ENCODE results near the gene HESX1.

Gene HESX1

GRCh38 chr3:57199895-57200297 is at the start of gene HESX1:
HESX1 (minus strand) TSS chr3:57199978; CDS start chr3:57199918, 60 bp downstream.
- DNase-seq = no peak

- no peak for DNase-seq
Measured at GRCh38 chr3:57244946-57245345, 45.2 kb upstream of the HESX1 start.

DNA sequence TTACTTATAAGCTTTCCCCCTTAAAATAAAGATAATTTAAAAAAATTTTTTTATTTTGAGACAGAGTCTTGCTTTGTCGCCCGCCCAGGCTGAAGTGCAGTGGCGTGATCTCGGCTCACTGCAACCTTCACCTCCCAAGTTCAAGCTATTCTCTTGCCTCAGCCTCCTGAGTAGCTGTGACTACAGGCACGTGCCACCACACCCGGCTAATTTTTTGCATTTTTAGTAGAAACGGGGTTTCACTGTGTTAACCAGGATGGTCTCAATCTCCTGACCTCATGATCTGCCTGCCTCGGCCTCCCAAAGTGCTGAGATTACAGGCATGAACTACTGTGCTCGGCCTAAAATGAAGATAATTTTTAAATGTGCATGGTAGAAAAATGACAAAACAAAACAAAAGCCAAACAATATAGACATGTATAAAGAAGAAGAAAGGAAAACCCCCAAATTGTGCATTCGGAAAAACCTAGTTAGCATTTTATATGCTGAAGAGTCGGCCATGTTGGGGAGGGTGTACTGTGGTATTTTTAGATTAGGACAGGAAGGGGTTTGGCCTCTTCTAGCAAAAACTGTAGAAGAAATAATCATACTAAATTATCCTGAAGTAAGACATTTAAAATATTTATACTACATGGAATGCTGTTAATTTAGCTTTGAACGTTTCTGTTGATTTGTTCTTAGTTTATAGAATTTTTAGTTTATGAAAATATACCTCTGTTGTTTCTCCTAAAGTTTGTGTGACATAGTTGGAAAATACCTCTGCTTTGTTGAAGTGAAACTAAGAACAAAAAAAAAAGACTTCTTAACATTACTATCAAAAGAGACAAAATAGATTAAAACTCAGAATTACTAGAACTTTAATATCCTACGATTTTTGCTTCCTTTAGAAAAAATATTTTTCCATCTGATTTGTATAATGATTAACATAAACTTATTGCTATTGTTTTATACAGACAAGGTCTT is 35.1 kb upstream of the HESX1 start:
- no peak for DNase-seq

GRCh38 chr3:57233799-57234198 is 34.0 kb upstream of the HESX1 start:
- no peak for DNase-seq

DNA sequence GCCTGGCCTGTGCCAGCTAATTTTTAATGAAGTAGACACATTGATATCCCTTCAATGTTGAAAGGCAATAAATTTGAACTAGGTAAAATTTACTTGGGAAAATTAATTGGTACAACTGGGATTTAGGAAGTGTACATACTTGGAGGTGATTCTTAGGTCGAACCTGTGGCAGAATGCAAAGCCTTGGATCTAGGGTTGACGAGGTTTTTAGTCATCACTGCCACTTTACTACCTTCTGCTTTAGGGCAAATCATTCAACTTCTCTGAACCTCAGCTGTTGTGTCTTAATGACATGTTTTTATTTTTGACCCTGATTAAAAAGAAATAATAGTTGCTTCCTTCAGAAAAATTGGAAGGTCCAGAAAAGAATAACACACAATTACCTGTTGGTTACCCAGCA is 30.2 kb upstream of the HESX1 start:
- no peak for DNase-seq

- no peak for DNase-seq
Measured at GRCh38 chr3:57227930-57228751, 28.4 kb upstream of the HESX1 start.

DNA sequence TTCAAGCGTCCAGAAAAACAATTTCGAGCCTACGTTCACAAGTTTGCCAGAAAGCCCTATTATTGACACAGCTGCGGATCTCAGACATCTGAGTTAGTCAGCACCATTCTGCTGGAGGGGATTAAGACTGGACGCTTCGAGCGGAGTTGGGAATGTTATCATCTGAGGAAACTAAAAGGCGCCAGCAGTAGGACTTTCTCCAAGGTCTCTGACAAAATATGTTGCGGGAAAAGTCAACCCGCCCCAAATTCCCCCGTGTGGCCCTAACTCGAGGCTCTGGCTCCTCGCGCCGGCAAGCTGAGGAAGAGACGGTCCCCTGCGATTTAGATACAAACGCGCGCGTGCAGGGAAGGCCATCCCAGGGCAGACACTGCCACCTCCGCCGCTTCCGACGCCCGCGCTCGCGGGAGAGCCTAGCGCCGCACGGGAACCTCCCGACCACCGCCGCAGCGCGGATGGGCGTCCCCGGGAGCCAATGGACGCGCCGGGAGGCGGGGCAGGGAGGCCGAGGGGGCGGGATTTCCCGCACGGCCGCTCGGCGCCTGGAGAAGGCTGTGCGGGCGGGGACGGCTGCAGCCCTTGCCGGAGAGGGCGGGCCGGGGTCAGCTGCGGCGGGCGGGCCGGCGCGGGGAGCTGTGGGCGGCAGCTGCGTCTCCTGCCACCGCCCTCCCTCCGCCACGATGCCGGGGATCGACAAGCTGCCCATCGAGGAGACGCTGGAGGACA is 27.6 kb upstream of the HESX1 start, which contains the start of gene APPL1:
TSS of gene APPL1 (plus strand) at position 526 of the 726 bp plus-strand sequence. CDS start at position 681, 155 bp downstream.
- DNase-seq = peak; percentile 58

- no peak for DNase-seq
Measured at GRCh38 chr3:57226176-57226575, 26.4 kb upstream of the HESX1 start.

DNA sequence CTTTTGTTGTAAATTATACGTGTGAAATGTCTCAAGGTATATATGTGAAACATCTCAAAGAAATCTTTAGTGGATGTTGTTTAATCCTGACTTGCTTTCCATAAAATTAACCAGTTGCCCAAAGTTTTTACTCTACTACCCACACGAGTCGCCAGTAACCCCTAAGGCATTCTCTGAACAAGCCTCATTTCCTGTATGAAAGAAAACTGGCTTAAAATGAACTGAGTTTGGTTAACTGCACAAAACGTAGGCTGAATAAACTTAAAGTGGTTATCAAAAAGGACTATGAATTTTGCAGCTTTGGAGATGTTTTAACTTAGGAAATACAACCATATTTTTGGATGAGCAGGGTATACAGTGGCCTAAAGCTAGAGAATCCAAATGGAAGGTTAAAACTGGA is 25.1 kb upstream of the HESX1 start:
- DNase-seq = no peak

DNA sequence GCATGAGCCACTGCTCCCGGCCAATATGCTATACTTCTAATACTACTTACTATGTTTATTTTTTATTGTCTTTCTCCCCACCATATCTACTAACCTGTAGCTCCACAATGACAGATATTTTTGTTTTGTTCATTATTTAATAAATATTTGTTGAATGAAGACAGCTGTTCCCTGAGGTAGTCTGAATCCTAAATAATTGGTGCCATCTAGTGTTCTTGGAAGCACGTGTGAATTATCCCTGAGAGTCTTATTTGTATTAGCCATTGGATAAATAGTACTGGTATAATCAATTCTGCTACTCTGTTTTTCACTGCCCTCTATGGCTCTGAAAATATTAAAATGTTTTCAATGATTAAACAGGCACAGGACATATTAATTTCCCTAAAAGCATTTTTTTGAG is 22.1 kb upstream of the HESX1 start:
- DNase-seq = no peak

DNA sequence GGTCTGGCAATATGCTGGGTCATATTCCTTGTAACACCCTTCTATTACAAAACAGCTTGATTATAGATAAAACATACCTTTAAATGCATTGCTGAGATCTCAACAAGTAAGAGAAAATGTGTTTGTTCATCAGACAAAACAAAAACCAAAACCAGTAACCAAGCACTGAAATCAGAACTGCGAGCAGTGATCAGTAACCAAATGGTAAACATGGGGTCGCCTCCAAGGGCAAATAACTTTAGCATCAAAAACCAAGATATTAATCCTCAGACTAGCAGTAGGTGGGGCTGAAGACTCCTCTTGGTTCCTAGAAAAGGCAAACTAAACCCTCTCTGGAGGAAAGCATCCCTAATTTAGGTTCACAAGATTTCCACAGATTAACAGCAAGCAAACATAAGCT is 6.6 kb upstream of the HESX1 start:
- no peak for DNase-seq

DNA sequence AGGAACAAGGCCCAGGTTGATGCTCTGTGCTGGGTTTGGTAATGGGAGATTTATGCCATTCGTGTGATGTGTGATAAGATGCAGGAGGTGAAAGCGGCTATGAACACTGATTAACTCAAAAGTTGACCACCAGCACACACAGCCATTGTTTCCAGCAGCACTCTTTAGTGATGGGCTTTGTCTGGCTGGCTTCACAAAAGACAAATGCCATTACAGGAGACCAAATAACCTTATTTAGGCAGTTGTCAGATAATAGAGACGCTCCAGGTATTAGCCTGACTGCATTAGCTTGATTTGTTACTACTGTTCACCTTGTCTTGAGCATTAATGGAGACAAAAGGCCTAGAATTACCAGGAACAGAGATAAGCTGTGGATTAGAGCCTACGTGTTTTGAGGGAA is 5.1 kb downstream of the HESX1 start:
- no peak for DNase-seq

DNA sequence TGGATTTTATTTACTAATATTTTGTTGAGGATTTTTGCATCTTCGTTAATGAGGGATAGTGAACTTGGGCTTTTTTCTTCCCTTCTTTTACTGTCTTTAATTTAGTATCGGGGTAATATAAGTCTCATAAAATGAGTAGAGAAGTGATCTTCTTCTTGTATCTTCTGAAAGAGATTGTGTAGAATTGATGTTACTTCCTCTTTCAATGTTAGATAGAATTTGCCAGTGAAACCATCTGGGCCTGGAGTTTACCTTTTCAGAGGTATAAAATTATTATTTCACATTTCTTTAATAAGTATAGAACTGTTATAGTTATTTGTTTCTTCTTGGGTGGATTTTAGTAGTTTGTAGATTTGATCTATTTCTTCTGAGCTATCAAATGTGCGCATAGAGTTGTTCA is 7.8 kb downstream of the HESX1 start:
- DNase-seq = no peak

GRCh38 chr3:57184526-57184925 is 15.3 kb downstream of the HESX1 start:
- no peak for DNase-seq

GRCh38 chr3:57179580-57180410 is 20.0 kb downstream of the HESX1 start:
- no peak for DNase-seq

- DNase-seq = no peak
Measured at GRCh38 chr3:57176045-57176444, 23.7 kb downstream of the HESX1 start.

- DNase-seq = no peak
Measured at GRCh38 chr3:57173687-57174086, 26.1 kb downstream of the HESX1 start.

DNA sequence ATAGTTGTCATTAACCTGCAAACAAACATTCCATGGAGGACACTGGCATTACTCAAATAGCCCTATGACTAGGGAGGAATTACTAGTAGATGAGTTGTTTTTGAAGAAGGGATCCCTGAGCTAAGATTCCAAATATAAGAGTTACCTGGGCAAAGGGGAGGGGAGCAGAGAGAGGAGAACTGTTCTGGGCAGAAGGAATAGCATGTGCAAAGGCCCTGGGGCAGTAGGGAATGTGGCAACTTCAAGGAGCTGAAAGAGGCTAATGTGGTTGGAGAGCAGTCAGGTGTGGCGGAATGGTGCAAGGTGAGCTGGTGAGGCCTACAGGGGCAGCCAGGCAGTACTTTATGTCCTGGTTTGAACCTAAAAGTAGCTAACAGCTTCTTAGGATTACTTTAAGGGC is 28.8 kb downstream of the HESX1 start:
- DNase-seq = no peak

- no peak for DNase-seq
Measured at GRCh38 chr3:57169872-57170623, 29.7 kb downstream of the HESX1 start.

DNA sequence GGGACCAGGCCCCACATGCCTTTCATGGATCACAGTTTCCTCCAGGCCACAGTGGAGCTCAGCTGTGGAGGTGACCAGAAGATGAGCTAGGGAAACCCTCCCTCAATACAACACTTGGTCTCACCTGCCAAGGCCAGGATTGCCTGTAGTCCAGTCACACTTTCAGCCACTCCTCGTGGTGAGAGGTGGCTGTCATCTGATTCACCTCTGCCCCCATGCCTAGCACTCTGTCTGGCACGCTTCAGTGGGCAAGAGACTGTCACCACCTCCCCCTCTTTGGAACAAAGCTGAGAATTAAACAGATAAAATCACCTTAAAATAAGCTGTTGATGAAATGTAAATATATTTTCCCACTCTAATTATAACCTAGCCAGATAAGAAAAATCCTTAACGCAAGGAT is 30.7 kb downstream of the HESX1 start:
- DNase-seq = no peak

GRCh38 chr3:57168151-57168550 is 31.6 kb downstream of the HESX1 start:
- no peak for DNase-seq
